Measurements from ENCODE around the gene DNAAF2.

DNAAF2 gene

DNA sequence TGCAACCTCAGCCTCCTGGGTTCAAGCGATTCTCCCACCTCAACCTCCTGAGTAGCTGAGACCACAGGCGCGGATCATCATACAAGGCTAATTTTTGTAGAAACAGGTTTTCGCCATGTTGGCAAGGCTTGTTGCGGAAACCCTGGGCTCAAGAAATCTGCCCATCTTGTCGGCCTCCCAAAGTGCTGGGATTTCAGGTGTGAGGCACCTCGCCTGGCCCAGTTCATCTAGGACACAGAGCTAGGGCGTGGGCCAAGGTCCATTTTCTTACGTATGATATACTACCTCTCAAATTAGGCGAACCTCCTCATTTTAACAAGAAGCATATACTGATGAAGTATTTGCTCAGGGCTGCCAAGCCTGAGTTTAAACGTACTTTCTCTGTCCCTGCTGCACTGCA, 51.0 kb downstream of the DNAAF2 start:
- DNase-seq (ENCODE audit: low spot score): no peak

DNA sequence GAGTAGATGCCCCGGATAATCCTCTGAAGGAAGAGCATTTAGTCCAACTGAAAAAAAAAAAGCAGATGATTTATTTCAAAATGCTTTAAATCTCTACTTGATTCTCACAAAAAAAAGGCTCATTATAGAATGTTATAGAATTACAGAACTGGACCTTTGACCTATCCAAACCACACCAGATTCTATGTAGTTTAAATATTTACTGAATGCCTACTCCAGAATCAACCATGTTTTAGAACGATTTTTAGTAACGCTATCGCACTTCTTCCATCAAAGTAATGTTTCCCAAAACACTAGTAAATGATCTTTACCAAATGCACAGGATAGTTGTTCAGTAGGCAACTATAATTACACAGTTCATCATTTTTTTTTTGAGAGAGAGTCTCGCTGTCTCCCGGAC, 51.4 kb downstream of the DNAAF2 start:
- DNase-seq (ENCODE audit: low spot score): no peak

DNA sequence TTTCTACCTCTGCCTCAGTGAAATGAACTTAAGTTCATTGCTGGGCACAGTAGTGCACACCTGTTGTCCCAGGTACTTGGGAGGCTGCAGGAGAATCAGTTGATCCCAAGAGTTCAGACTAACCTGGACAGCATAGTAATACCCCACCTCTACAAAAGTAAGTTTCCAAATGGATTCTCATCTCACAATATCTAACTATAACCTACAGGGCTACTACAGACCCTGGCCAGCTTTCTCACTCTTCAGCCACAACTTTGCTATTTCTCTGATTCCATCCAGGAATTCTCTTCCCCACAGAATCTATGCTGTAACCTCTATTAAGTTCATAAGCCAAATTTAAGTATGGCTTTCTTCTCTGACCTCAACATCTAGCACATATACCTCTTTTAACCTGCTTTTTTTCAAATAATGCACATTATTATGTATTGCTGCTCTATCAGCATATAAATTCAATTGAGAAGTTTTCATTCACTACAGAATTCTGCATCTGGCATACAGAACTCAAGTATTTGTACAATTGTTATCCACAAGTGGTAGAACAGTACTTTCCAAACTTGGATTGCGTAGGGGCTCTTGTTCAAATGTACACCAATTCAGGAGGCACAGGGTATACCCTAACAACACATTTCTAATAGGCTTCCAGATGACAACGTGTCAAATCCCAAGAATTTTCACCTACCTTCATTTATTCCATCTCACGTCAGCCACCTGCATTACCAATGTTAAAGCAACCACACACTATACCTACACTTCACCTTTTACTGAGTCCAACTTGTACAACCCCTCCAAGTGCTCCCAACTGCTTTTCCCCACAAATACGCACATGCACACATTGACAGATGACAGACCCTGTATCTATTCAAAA, 52.7 kb downstream of the DNAAF2 start:
- DNase-seq (ENCODE audit: low spot score): no peak

DNA sequence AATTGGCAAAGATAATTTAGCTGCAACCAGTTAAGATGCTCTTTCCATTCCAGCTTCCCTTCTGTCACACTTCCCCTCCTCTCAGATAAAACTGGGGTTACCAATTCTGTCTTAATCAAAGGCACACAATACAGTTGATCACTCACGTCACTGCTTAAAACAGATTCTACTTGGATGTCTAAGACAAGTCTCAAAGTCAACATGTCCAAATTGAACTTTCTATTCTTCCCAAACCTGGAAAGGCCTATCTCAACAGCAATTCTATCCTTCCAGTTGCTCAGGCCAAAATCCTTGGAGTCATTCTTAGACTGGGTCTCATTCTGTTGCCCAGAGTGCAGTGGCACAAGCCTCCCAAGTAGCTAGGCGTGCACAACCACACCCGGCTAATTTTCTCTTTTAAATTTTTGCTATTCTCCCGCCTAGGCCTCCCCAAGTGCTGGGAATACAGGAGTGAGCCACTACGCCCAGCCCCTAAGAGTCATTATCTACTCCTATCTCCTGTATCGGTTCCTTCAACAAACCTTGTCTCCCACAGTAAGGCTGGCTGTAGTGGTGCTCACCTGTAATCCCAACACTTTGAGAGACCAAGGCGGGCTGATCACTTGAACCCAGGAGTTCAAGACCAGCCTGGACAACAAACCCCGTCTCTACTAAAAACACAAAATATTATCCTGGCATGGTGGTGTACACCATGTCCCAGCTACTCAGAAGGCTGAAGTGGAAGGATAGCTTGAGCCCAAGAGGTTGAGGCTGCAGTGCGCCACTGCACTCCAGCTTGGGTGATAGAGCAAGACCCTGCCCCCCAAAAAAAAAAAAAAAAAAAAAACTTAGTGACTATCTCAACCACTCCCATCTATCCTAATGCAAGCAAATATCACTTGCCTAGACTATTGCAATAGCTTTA, 53.6 kb downstream of the DNAAF2 start:
- no peak for DNase-seq (ENCODE audit: low spot score)

DNA sequence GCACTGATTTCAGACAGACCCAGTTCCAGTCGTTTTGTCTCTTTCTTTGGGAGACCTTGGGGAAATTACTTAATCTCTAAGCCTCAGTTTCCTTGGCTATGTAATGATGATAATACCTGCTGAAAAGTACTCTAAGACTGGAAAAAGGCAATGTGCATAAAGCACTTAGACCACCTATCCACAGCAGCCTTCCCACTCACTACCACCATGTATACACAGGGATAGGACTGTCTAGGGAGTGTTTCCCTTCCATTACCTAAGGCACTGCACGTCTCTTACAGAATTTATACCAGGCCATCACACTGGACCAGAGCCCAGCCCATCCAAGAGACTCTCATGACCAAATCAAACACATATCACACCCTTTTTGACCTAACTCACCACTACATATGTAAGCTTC, 55.2 kb downstream of the DNAAF2 start:
- DNase-seq (ENCODE audit: low spot score): no peak

DNA sequence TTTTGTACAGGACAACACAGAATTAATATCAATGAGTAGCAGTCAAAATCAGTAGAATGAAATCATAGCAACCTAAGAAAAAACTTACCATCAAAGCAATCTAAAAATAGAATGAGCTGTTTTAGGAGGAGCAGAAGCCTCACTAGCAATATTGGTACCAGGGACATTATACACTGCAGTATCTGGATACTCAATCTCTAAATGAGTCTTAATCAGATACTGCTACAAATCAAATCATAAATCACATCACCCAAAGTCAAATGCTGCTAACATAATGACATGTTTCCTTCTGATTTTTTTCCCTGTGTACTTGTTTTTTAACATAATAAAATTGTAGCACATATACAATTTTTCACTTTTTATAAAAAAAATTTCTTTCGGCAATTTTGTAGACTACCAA, 56.9 kb downstream of the DNAAF2 start:
- DNase-seq (ENCODE audit: low spot score): no peak

All from putamen (tissue), 1 donor.